HG03025 (cell line): ENCODE data around the gene FAM177B.
"Not testable (repeated sequence)": the region's sequence is repeated elsewhere in the genome, so short reads cannot be mapped to it uniquely, and the experiment has no call there.

Experiments used
- ATAC-seq: cut with Tn5 transposase; IDR thresholded peaks from one replicate; pipeline ENCODE4 v1.9.1; 2021; ENCODE audit warnings: mild to moderate bottlenecking, moderate library complexity; ENCODE audit not compliant: unreplicated experiment, low FRiP score

FAM177B gene

DNA sequence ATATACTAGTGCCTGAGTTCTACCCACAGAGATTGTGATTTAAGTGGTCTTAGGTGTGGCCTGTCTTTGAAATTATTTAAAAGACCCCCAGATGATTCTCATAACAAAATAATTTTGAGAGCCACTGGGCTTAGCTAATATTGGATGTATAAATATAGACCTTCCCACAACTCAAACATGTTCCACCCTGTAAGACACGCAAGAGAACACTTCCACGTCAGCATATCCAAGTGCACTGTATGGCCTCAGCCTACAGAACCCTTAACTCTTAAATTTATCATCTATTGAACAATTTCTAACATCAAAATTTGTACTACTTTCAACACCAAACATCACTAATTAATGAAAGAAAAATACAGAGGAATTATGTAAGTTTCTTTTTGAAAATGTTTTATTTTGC lies 2.5 kb downstream of the FAM177B start:
- no peak for ATAC-seq

DNA sequence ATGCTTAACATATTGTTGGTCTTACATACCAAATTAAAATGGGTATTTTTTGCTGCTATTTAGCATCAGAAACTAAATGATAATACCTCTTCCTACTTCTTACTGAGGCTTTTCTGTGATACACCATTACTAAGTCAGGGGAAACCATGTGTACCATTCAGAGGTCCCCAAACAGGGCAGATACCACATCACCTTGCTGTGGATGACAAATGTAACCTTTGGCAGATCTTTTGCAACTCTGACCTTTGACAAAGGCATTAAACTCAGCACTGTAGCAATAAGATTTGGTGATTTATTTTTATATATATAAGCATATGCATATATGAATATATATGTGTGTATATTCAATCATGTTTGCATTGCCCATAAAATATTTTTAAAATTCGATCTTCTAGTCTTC lies 2.9 kb downstream of the FAM177B start:
- ATAC-seq, result no peak

DNA sequence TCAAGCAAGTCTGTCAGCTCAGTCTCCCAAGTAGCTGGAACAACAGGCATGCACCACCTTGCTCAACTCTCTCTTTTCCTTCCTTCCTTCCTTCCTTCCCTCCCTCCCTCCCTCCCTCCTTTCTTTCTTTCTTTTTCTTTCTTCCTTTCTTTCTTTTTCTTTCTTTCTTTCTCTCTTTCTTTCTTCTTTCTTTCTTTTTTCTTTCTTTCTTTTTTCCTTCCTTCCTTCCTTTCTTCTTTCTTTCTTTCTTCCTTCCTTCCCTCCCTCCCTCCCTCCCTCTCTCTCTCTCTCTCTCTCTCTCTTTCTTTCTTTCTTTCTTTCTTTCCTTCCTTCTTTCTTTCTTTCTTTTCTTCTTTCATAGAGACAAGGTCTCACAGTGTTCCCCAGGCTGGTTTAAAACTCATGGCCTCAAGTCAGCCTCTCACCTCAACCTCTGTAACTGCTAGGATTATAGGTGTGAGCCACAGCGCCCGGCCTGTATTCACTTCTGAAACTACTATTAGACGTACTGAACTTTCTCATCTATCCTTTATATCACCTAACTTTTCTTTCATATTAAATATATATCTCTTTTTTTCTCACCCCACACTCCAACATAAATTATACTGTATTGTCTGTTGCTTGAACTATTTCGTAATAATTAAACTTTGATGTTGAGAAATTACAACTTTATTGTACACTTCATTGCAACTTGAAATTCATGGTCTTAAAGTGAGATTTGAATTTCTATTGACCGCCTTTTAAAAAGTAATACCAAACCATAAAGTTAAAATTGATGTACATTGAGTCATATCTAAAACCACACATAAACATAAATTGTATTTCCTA lies 4.8 kb downstream of the FAM177B start:
- ATAC-seq, result not testable (repeated sequence)

DNA sequence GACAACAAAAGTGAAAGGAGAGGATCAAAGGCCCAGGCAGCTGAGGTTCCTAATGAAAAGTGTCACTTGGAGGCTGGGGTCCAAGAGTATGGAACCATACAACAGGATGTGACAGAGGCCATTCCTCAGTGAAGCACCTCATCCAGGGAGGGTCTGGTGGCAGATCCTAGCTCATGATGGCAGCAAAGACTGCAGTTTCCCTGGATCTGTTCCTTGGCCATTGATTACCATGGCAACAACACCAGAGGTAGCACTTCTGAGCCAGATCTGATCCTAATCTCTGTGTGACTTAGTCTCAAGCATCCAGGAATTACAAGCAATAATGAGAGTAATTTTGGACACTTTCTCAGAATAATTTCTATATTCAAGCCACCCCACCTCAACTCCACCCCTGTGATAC lies 12.9 kb downstream of the FAM177B start:
- ATAC-seq, result no peak

DNA sequence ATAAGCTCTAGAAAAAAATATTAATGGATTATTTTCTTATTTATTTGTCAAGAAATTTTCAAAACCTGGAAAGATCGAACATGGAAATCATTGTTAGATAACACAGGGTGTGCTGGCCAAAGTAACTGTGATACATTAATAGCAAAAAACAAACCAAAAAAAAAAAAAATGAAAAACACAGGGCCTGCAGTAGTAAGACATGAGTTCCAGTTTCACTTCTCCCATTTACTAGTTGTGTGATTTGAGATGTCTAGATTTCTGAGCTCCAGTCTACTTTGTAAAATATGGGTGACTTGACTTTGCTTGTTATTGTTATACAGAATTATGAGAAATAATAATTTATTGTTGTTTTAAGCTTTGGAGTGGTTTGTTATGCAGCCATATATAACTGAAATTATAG lies 13.6 kb downstream of the FAM177B start:
- peak; percentile 78 for ATAC-seq

DNA sequence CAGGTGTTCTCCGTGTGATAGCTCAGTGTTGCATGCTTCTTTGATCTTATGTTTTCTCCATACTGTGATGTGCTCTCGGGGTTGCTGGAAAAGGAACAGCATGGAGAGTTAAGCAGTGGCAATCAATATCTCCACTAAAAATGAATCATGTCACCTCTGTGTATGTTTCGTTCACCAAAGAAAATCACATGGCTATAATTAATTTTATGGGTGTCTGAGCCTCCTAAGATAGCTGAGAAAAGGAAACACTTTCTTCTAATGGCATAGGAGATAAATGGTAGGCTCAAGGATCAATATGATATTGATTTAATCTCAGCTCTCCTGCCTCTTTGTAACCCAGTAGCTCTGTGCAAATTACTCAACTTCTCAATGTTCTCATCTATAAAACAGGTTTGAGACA lies 14.3 kb downstream of the FAM177B start:
- no peak for ATAC-seq

DNA sequence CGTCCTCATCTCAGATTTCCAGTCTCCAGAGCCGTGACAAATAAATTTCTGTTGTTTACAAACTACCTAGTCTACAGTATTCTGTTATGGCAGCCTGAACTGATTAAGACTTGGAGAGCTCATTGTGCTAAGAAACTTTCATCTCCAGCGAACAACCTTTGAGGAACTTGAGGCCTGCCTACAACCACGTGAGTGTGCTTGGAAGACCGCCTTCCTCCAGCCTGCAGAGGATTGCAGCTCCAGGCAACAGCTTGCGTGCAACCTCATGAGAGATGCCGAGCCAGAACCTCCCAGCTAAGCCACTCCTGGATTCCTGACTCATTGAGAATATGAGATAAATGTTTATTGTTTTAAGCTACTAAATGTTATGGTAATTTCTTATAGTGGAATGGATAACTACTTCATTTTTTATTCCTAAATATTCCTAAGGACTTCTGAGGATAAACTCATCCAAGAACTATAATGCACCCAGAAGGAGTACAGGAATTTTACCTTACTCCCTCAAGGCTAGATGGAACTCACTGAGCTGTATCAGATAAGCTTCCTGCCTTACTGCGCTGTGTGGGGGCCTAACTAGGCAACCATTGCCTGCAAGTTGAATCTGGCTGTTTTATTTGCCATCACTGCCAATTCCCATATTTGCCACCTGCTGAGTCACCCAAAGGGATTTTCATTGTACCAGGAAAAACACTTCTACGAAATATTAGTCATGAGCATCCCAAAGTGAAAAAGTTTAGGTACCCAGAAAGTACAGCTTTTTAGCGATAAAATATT lies 17.6 kb downstream of the FAM177B start:
- no peak for ATAC-seq

DNA sequence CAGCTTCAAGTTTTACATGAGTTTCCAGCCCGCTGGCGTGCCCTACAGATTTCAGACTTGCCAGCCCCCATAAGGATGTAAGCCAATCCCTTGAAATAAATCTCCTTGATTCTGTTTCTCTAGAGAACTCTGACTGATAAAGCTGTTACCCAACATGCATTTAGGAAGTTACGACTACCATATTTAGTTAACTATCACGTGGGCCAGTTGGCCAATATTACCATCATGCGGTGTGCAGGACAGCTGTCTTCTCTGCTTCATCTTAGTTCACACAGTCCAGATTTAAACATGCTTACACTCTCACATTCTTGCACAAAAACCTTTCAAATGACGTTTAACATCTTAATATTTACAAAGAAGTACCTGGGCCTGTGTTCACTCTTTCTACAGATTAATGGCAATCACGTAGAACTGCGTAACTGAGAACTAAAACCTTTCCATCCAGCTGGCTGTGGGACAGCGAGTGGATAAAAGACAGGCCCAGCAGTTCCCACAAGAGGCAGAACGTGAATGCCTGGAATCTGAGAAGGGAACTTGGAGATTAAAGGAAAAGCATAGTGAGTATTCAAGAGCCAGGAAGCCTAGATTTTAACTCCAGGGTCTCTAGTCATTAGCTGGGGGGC lies 20.8 kb downstream of the FAM177B start:
- no peak for ATAC-seq

DNA sequence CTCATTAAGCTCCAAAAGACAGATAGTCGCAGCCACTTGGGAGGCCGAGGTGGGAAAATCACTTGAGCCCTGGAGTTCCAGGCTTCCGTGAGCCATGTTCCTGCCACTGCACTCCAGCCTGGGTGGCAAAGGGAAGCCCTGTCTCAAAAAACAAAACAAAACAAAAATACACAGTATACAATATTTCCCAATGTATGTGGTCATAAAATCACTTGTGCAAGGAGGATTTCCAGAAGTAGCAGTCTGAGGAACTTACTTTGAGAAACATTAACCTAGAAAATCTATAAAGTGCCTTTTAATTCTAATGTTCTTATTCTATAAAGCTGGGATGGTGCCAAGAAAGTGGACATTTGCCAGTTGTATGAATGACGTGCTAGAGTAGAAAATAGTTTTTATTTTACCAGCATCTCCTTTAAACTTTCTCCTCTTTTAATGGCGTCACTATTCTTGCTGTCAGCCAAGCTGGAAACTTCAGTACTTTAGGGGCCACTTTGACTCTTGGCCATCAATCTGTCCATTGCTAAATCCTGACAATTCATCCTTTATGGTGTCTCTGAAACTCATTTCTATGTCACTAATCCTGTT lies 22.5 kb downstream of the FAM177B start:
- ATAC-seq, result no peak

DNA sequence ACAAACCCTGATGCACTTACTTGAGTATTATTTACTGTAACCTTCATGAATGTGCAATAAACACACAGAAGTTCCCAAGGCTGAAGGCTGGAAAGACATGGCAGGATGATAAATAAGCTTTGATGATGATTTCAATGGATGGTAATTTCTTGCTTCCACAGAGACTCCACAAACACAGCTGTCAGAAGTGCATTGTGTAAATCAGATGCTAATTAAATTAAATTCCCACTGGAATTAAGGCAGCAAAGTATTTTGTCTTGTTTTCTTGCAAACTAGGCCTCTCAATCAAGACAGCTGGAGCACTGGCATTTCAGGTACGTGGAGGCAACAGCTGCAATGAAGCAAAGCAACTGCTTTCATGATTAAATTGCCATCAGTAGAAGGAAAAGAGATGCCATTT lies 24.1 kb downstream of the FAM177B start:
- ATAC-seq, result no peak

DNA sequence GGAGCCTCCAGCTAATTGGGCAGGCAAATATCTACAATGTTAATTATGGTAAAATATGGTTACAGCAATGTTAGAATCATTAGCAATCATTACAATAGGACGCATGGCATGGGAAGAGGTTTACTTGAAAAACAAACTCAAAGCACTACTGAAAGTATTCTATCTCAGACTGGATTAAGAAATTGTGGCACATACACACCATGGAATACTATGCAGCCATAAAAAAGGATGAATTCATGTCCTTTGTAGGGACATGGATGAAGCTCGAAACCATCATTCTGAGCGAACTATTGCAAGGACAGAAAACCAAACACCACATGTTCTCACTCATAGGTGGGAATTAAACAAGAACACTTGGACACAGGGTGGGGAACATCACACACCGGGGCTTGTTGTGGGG lies 25.2 kb downstream of the FAM177B start:
- not testable (repeated sequence) for ATAC-seq

DNA sequence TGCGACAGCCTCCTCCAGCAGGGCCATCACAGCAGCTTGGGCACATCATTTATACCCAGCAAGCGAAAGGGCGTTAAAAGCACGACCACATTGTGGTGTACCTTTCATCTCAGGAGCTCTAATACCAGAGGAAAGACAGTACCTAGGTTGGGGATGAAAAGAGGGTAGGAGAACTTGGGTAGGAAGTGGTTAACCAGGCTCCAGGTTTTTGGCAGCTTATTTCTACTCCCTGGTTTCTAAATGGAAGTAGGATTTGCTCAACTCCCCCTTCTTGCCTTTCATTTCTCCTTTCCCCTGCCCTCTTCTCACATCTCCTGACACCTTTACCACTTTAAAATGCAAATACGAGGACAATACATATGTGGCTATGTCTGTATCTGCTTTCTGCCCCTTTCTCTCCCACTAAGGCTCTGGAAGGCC lies 30.2 kb downstream of the FAM177B start:
- no peak for ATAC-seq

DNA sequence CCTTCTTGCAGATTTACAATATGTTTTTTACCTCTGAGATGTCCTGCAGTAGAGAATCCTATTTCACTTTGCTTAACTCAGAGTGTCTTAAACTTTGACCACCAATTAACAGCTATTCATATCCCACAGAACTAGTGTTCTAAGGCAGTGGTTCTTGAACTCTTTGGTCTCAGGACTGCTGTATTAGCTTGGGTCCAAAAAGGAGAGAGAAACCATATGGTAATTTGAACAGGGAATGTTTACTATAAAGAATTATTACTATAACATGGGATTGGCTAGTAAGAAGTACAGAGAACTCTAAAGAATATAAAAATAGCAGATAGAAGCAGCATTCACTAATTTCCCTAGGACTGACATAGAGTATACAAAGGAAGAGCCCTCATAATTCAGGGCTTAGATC lies 31.6 kb downstream of the FAM177B start:
- no peak for ATAC-seq

DNA sequence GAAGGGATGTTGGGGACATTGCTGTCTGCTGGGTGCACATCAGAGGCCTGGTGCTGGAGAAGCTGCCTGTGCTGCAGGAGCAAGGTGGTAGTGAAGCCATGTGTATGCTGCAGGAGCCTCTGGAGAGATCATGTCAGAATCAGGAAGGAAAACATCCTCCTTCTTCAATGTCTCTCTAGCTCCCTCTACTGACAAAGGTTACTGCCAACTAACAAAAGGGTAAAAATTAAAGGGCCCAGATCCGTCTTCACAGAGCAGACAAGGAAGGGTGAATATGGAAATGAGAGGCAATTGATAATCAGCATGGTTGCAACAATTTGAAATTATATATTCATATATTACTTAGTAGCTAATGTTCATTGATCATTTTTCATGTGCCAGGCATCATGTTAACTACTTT lies 32.2 kb downstream of the FAM177B start:
- ATAC-seq, result no peak

DNA sequence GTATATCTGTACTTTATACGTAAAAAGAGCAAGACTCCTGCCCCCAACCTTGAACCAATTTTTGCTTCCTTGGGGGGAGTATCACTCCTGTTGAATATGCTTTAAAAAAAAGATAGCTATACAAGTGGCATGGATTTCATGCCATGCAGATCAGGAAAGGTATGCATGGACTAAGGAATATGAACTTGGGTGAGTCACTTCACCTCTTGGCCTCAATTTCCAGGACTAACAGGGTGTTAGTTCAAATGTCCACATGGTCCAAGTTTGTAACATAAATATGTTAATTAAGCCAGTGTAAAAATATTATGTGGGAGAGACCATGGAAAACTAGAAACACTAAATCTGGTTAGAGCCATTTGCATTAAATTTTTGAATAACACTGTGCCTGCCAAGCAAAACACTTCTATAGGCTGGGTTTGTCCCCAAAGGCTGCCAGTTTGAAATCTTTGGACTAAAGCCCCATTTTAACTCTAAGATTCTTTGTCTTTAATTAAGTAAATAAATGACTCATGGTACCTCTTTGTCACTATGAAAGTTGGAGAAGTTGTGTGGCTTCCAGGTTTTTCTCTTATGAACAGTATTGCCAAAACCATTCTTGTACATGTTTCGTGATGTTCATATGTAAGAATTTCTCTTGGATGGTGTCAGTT lies 33.1 kb downstream of the FAM177B start:
- ATAC-seq, result no peak

DNA sequence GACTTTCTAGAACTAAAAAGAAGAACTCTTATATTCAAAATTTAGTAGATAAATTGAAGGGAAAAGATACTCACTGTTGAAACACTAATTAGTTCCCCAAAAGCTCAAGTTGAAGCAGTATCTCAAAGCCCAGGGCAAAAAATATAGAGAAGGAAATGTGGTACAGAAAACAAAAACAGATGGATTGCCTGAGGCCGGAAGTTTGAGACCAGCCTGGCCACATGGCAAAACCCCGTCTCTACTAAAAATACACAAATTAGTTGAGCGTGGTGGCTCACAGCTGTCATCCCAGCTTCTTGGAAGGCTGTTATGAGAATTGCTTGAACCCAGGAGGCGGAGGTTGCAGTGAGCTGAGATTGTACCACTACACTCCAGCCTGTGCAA lies 36.0 kb downstream of the FAM177B start:
- peak; percentile 63 for ATAC-seq

DNA sequence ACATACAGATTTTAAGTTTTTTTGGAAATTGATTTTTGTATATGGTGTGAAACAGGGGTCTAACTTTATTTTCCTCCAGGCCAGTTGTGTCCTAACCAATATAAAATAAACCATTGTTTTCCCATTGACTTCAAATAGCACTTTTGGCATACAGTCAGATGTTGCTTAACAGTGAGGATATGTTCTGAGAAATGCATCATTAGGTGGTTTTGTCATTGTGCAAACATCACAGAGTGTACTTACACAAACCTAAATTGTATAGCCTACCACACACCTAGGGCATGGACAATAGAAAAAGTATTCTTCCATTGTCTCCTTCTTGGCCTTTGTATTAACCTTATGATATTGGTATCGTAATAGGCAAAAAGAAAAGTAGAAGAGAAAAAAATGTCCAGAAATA lies 40.5 kb downstream of the FAM177B start:
- ATAC-seq, result no peak

DNA sequence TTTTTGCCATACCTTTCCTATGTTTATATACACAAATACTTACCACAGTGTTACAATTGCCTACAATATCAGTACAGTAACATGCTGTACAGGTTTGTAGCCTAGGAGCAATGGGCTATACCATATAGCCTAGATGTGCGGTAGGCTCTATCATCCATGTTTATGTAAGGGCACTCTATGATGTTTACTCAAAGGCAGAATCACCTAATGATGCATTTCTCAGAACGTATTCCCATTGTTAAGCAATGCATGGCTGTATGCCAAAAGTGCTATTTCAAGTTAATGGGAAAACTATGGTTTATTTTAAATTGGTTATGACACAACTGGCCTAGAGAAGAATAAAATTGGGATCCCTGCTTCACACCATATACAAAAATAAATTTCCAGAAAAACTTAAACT lies 41.0 kb downstream of the FAM177B start:
- ATAC-seq, result no peak

DNA sequence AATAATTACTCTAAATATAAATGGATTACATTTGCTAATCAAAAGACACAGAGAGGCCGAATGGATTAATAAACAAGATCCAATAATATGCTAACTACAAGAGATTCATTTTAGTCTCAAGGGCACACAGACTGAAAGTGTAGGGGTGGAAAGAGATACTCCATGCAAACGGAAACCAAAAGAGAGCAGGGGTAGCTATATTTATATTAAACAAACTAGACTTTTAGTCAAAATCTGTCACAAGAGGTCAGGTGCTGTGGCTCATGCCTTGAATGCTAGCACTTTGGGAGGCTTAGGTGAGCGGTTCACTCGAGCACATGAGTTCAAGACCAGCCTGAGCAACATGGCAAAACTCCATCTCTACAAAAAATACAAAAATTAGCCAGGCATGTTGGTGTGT lies 44.2 kb downstream of the FAM177B start:
- ATAC-seq, result no peak

DNA sequence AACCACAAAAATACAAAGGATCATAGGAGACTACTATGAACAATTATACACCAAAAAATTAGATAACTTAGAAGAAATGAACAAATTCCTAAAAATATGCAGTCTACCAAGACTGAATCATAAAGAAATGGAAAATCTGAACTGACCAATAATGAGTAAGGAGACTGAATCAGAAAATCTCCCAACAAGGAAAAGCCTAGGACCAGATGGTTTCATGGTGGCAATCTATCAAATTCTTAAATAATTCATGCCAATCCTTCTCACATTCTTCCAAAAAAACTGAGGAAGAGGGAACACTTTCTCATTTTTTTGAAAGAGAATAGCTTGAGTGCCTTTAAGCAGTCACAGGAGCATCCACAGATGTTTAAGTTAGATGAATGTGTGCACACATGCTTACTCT lies 46.0 kb downstream of the FAM177B start:
- ATAC-seq, result no peak

DNA sequence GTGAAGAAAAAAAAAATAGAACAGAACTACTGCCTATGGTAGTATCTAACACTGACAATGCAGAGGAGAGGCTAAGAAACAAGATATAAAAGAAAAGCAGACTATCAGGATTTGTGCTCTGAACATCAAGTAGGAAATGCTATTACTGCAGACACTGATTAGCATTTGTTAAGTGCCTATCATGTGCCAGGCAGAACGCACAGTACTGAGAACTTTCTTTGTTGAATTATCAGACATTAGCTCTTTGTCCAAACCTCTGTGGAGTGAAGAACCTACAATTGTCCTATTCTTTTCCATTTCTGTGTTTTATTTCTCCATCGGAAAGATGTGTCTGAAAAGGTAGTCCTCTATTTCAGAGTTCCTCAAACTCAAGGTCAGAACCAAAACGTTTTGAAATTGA lies 47.4 kb downstream of the FAM177B start:
- ATAC-seq, result no peak
